Hindlimb muscle (tissue), 1 donor: ENCODE data around the gene PPARA. TPM values are rescaled to one million over a fixed set of nuclear protein-coding genes. Genes with fewer than 3 reads are reported as not detected.

Experiments used
- DNase-seq: peaks from one replicate; pipeline ENCODE4 v3.0.0-alpha.2; 2013
- polyA plus RNA-seq: library from polyadenylated mRNA; unstranded; fragments of 120-200 nt; gene quantifications from one replicate; pipeline ENCODE4 v1.2.1, GENCODE V29; 2013; ENCODE audit not compliant: insufficient read length

The PPARA gene
- polyA plus RNA-seq, 1 donor = 24.5 TPM

DNA sequence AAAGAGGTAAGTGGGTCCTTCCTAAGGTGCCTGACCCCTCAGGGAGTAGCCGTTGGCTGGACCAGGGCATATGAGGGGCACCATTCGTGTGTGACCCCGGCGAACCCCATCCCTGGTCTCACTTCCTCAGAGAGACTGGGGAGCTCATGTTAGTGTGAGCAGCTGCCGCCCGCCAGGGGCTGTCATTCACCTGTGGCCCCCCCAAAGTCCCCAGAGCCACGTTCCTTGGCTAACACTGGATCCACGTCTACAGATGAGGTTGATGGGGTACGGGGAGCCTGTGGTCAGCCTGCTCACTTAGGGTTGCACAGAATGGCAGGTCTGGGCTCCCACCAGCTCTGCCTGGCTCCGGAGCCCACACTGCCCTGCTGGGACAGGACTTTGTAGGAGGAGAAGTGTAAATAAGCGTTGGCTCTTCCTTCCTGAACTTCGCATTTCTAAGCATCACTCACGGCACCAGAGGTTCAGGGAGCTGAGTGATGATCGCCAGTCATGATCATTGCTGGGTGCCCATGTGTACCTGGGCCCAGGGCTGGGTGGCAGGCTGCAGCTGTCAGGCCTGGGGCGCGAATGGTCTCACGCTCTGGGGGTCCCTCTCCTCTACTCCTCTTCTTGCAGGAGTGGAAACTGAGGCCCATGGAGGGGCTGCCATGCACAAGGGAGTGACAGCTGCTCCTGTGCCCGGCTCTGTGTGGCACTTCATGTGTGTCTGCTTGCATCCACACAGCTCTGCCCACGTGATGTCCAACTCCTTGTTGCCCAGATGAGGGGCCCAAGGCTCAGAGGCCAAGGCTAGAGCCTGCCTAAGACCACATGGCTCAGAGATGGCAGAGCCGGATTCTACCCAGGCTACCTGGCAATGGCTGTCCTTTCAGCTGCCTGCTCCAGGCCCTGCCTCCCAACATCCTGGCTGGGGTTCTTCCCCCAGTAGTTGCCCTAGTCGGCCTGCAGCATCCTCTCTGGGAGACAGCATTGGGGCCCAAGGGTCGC, 128.6 kb downstream of the PPARA start:
- no peak for DNase-seq

DNA sequence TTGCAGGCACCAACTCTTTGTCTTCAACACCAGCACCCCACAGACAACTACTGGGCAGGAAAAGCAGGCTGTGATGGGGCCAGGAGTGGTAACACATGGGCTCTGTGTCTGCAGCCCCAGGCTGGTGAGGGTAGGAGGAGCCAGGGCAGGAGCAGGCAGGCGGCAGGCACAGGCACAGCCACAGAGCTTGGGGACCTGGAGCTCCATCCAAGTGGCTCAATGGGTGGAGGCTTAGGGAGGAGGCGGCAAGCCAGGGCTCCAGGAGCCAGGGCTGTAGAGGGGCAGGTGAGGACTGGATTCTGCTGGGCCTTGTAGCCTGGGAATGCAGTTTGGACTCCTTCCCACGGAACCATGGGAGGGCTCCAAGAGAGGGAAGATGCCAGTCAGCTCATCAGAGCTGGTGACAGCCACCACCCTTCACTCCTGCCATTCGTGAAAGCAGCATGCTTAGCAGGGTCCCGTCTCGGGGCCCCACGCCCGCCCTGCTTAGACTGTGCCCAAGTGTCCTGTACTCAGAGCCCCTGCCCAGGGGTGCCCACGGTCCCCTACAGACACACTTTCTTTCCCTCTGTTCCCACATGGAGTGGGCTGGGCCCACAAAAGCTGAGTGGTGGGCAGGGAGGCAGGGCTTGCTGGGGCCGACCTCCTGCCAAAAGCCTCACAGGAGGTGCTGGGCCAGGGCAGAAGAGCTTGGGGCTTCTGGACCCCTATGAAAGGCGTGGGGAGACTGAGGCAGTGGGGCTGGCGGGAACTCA, 129.9 kb downstream of the PPARA start:
- DNase-seq = no peak

DNA sequence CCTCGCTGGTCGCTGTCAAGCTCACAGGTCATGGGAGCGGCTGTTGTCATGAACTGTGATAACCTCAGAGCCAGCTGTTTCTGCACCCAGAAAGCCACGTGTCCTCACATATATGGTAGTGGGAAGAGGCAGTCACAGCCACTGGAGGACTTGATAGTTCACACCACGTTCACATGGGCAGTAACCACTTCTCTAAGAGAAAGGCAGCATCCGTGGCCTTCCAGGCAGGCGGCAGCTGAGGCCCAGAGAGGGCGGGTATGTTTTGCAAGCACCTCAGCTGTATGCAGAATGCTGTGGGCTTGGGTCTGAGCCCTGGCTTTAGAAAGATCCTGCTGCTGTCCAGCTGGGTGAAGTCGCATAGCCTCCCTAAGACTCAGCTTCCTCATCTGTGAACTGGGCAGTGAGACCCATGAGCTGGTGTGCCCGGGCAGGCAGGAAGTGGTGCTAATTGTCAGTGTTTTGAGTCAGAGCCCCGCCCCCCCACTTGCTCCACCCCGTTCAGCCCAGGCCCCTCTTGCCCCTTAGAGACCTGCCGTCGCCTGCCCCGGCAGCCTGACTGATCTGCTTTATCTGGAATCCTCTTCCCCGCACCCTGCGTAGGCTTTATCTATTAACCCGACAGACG, 130.8 kb downstream of the PPARA start:
- no peak for DNase-seq

DNA sequence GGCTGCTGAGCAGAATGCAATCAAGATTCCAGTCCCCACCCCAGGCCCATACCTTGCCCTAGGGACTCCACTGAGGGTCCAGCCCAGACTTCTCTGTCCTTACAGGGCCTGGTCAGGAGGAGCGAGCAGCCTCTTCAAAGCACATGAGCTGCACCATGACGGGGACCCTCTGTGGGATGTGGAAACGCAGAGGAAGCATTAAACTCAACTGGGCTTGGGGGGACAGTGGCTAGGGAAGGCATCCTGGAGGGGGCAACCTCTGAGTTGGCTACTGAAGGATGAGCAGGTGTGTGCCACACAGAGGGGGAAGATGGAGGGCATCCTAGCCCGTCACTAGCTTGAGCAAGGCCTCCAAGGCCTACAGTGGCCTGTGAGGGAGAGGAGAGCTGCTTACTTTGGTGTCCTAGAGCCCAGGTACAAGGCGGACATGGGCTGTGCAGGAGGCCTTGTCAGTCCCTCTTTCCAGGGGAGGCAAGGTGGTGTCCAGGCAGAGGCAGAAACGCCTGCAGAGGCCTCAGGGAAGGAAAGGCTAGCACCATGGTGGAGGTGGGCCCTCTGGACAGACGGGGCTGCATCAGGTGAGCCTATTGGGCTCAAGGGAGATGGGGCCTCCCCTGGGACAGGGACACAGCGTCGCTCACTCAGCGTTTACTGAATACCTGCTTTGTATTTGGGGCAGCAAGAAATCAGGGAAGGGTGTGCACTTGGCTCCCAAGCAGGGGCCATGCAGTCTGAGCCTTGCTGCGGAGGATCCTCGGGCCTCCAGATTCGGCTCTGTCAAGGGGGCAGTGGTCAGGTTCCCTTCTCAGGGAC, 131.7 kb downstream of the PPARA start:
- DNase-seq = no peak

DNA sequence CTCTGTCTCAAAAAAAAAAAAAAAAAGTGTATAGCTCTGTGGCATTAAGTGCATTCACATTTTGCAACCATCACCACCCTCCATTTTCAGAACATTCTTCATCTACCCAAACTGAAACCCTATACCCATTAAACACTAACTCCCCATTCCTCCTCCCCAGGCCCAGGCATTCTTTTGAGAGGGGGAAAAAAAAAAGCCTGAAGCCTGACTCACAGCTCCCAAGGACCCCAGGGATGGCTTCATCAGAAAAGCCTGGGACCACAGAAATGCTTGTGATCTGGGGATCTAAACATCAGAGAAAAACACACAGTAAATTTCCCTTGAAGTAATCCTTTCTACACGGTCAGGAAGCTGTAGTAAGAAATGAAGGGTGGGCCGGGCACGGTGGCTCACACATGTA, 135.7 kb downstream of the PPARA start:
- no peak for DNase-seq

DNA sequence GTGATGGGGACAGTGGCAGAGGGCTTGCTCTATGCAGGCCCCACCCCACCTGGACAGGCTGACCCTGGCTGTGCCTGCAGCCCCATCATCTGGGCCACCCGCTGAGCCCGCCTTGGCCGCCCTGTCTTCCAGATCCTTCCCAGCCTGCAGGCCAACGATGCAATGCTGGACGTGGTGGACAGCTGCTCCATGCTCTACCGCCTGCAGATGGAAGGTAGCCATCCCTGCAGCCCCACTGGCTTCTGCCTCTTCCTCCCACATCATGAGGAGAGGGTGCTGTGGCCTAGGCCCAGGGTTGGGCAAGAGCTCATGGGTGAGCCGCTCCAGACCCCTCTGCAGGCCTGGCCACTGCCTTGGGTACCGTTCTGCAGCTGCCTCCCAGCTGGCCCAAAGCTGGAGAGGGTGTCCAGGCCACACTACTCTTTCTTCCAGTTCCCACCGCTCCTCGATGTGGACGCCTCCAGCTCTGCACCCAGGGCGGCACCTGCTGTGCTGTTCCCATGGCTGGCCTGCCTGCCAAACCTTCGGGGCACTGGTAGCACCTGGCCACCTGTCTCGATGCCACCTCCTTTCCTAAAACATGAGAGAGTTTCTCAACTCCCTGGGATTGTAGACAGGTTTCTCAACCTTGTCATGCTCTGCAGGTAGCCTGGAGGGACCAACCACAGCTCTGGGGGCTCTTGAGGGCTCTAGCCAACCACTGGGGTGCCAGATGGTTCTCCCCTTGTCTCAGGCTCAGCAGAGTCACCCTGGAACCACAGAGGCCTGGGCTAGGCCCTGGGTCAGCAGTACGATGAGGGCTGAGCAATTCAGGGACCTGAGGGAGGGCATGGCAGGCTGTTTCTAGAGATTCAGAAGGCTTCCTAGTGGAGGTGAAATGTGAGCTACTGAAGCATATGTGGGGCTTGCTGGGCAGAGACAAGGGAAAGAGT, 136.9 kb downstream of the PPARA start:
- no peak for DNase-seq

DNA sequence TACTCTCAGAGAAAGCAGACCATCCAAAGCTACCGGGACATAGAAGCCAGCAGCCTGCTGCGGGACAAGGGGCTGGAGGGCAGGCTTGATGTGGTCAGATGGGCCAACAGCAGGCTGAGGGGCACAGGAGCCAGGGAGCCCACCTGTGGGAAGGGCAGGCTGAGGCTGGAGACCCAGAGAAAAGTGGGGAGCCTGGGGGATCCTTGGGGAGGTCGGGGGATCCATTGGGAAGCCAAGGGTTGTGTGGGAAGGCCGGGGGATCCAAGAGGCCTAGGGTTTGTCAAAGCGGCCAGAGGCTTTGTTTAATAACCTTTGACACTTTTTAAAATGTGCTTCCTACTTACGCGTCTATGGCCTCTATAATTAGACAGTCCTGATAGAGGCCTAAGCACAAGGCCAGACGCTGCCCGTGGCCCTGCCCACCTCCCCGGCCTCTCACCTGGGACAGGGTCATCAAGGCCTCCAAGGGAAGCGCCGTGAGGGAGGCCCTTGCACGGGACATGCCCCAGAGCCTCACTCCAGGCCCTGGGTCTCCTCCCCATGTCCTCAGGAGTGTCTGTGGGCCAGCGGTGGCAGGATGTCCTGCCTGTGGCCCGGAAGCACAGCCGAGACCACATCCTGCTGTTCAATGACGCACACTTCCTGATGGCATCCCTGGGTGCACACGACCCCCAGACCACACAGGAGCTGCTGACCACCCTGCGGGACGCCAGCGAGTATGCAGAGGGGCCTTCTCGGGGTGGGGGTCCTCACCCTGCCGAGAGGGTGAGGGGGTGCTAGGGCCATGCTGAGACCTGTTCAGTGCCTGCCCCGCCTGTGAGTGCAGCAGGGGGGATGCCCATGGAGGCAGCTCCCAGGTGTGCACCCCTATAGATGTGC, 137.8 kb downstream of the PPARA start:
- DNase-seq = no peak

DNA sequence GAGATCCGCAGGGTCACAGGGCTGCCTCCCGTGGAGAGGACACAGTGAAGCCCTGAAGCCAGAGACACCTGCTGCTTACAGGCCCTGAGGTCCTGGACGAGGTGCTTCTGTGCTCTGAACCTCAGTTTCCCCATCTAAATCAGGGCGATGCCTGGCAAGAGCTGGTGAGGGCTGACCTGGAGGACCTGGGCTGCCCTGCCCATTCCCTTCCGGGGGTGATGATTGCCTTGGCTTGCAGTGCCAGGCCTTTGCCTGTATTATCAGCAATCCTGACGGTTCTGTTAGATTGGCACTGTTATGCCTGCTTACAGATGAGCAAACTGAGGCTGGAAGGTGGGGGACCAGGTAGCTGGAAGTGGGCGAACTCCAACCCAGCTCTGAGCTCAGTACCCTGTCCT, 138.5 kb downstream of the PPARA start:
- no peak for DNase-seq

DNA sequence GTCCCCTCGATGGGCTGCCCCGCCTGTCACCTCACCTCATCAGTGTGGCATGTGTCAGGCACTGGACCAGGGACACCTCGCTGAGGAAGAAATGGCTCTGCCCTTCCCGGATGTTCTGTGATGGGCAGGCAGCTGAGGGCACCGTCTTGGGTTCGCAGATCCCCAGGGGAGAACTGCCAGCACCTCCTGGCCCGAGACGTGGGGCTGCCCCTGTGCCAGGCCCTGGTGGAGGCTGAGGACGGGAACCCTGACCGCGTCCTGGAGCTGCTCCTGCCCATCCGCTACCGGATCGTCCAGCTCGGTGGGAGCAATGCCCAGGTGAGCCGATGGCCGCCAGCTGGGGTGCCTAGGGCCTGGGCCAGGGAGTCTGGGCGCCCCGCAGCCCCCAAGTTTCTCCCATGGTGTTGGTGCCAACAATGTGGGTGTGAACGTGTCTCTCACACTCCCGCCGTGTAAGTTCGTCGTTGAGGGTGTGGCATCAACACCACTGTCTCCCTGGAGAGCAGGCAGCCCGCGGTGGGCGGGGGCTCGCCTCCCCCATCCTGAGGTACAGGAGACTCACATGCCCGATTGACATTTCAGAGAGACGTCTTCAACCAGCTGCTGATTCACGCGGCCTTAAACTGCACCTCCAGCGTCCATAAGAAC, 139.0 kb downstream of the PPARA start:
- DNase-seq = no peak

DNA sequence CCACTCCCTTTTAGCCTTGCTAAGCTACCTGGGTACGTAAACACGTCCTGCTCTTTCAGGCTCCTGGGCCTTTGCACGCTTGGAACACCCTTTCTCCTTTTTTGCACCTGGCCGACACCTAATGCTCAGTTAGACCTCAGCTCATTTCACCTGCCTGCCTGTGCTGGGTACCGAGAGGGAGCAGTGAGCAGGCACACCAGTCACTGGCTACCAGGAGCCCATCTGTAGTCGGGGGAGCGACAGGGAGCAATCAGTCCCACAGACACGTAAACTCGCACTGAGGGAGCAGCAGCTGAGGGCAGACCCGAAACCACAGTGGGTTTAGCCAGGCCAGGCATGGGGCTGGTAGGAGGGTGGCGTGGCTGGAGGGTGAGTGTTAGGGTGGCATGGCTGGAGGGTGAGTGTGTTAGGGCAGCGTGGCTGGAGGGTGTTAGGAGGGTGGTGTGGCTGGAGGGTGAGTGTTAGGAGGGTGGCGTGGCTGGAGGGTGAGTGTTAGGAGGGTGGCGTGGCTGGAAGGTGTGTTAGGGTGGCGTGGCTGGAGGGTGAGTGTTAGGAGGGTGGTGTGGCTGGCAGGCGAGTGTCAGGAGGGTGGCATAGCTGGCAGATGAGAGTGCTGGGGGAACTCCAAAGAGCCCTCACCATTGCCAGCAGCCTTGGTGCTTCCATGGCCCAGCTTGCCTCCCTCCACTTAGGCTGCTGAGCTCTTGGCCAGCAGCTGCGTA, 140.0 kb downstream of the PPARA start:
- DNase-seq = no peak

DNA sequence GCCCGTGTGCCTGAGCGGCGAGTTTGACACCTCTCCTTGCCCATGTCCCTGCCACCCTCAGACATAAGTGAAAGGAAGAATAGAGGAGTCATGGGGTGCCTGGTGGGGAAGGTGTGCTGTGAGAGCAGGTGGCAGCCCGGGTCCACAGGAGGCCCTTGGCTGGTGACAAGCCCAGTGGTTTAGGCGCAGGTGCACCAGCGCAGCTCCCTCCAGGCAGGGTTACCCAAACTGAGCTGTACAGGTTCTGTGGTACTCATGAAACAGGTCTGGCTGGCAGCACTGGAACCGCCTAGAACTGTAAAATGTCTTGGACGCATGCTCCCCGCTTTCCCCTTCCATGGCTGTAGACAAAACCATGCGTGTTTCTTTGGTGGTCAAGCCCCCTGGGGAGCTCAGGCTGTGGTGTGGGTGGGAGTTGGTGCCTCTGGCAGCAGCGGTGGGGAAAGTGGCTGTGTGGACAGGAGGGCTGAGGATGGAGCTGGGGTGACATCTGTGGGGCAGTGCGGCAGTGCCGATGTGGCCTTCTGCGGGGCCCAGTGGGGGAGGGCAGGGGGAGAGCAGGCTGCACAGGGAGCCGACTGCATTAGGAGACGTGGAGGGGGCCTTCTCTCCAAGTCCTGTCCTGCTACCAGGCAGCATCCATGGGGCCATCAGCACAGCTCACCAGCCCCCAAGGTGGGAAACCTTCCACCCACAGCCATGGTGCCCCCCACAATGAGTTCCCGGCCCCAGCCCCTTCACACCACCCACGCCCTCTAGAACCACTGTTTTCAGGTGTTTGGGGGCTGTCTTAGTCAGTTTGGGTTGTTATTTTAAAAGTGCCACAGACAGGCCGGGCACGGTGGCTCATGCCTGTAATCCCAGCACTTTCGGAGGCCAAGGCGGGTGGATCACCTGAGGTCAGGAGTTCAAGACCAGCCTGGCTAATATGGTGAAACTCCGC, 140.8 kb downstream of the PPARA start:
- no peak for DNase-seq

DNA sequence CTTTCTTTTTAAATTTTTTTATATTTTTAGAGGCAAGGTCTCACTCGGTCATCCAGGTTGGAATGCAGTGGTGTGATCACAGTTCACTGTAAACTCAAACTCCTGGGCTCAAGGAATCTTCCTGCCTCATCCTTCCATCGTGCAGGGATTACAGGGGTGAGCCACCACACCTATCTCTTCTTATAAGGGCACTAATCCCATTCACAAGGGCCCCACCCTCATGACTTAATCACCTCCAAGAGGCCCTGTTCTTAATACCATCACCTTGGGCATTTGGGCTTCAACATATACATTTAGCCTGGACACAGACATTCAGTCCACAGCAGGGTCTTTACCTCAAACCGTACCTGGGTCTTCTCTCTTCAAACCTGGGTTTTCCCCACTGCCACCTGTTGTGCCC, 141.8 kb downstream of the PPARA start:
- no peak for DNase-seq

DNA sequence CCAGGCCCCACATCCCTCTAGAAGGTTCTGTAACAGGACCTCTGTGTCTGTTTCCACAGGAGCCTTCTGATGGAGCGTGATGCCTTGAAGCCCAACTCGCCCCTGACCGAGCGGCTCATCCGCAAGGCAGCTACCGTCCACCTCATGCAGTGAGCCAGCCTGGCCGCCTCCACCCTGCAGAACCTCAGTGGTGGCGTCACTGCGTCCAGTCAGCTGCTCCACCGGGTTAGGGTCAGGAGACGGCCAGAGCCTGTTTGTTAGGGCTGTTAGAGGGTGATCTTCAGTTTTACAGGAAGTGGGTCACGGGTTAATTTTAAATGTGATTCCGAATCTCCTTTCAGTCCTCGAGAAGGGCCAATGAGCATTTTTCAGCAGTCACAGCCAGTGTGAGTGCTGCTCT, 142.4 kb downstream of the PPARA start:
- no peak for DNase-seq
